IMR-90 (cell line): ENCODE measurements around the gene PAGE4. TPM values are rescaled to one million over a fixed set of nuclear protein-coding genes. Genes with fewer than 3 reads are reported as not detected.

Experiments
- ATAC-seq: fragments of 200-7000 bp; cut with Tn5 transposase; 2 replicates; pipeline ENCODE4 v1.9.1; 2020; ENCODE audit warnings: low read depth, mild to moderate bottlenecking, moderate library complexity
- BruUV-seq: library from RNA; stranded (reverse); fragments of 400-500 nt; replicated peaks from 2 replicates; lab custom pipeline; 2021; lab: Mats Ljungman, UMichigan
- CTCF ChIA-PET: fragments of 300-600 bp; formaldehyde crosslinking; extraction: SDS; loops from one replicate; lab custom pipeline; 2021; ENCODE audit warnings: antibody characterized with exemption; lab: Yijun Ruan, JAX
- POLR2A ChIA-PET: fragments of 300-600 bp; sonication (Branson Sonifier 250); formaldehyde crosslinking; loops from one replicate; lab custom pipeline; 2022; ENCODE audit warnings: antibody characterized with exemption; ENCODE audit not compliant: unreplicated experiment; lab: Charles Lee
- DNase-seq: peaks from one replicate; pipeline ENCODE4 v3.0.0; 2013
- H2AFZ ChIP-seq: replicated peaks from 2 replicates; pipeline ENCODE3; 2013; ENCODE audit warnings: low read length, mild to moderate bottlenecking; ENCODE audit not compliant: poor library complexity
- H2AK5ac ChIP-seq: 2 replicates; pipeline ENCODE4 v1.6.1; 2013; ENCODE audit warnings: low read depth, low read length, inconsistent platforms
- H2AK9ac ChIP-seq: replicated peaks from 2 replicates; pipeline ENCODE3; 2013; ENCODE audit warnings: mild to moderate bottlenecking, low read depth, low read length, moderate library complexity; ENCODE audit not compliant: poor library complexity
- H2BK120ac ChIP-seq: 2 replicates; pipeline ENCODE4 v1.6.1; 2013; ENCODE audit warnings: low read depth, low read length, inconsistent platforms
- H2BK15ac ChIP-seq: 3 replicates; pipeline ENCODE4 v1.6.1; 2013; ENCODE audit warnings: low read depth, low read length, inconsistent platforms
- H2BK20ac ChIP-seq: 2 replicates; pipeline ENCODE4 v1.6.1; 2013; ENCODE audit warnings: low read depth, mild to moderate bottlenecking, inconsistent platforms, low read length, moderate library complexity
- H2BK5ac ChIP-seq: 2 replicates; pipeline ENCODE4 v1.6.1; 2013; ENCODE audit warnings: mild to moderate bottlenecking, low read depth, low read length, inconsistent platforms; ENCODE audit not compliant: poor library complexity, severe bottlenecking
- H3K14ac ChIP-seq: replicated peaks from 2 replicates; pipeline ENCODE4 v1.6.1; 2013; ENCODE audit warnings: low read depth, low read length, inconsistent platforms
- H3K18ac ChIP-seq: 2 replicates; pipeline ENCODE4 v1.6.1; 2013; ENCODE audit warnings: low read depth, low read length, control low read depth
- H3K23ac ChIP-seq: 2 replicates; pipeline ENCODE4 v1.6.1; 2013; ENCODE audit warnings: low read depth, low read length, inconsistent platforms
- H3K27ac ChIP-seq: 2 replicates; pipeline ENCODE4 v1.5.1; 2013; ENCODE audit warnings: mild to moderate bottlenecking, control low read depth, low read length; ENCODE audit not compliant: insufficient read depth
- H3K27me3 ChIP-seq: 2 replicates; pipeline ENCODE4 v1.6.1; 2013; ENCODE audit warnings: low read length; ENCODE audit not compliant: control insufficient read depth, insufficient read depth
- H3K36me3 ChIP-seq: 2 replicates; pipeline ENCODE4 v1.6.1; 2013; ENCODE audit warnings: low read length, mixed read lengths; ENCODE audit not compliant: control insufficient read depth, insufficient read depth
- H3K4ac ChIP-seq: 2 replicates; pipeline ENCODE4 v1.6.1; 2013; ENCODE audit warnings: low read depth, low read length, inconsistent platforms
- H3K4me1 ChIP-seq: 2 replicates; pipeline ENCODE4 v1.6.1; 2013; ENCODE audit warnings: low read length, mixed read lengths; ENCODE audit not compliant: control insufficient read depth, insufficient read depth
- H3K4me2 ChIP-seq: 2 replicates; pipeline ENCODE4 v1.6.1; 2013; ENCODE audit warnings: low read depth, mild to moderate bottlenecking, control low read depth, low read length, moderate library complexity
- H3K4me3 ChIP-seq: 2 replicates; pipeline ENCODE4 v1.5.1; 2013; ENCODE audit warnings: low read depth, mild to moderate bottlenecking, control low read depth, low read length, moderate library complexity; ENCODE audit not compliant: insufficient read depth
- H3K56ac ChIP-seq: 2 replicates; pipeline ENCODE4 v1.6.1; 2013; ENCODE audit warnings: low read length, inconsistent platforms; ENCODE audit not compliant: insufficient read depth; ENCODE audit errors: extremely low read depth
- H3K79me1 ChIP-seq, 2 experiments: 2 replicates each; pipeline ENCODE4 v1.6.1; 2013; ENCODE audit warnings: low read length in 2 of 2, inconsistent platforms in 1 of 2, low read depth in 1 of 2
- H3K9ac ChIP-seq: 2 replicates; pipeline ENCODE4 v1.6.1; 2013; ENCODE audit warnings: low read depth, low read length, control low read depth
- H3K9me1 ChIP-seq: 2 replicates; pipeline ENCODE4 v1.6.1; 2013; ENCODE audit warnings: low read length, inconsistent platforms; ENCODE audit not compliant: insufficient read depth
- H3K9me3 ChIP-seq: 2 replicates; pipeline ENCODE4 v1.6.1; 2013; ENCODE audit warnings: low read length; ENCODE audit not compliant: control insufficient read depth, insufficient read depth
- H4K20me1 ChIP-seq: 2 replicates; pipeline ENCODE4 v1.6.1; 2013; ENCODE audit warnings: low read length, inconsistent platforms; ENCODE audit not compliant: insufficient read depth
- H4K5ac ChIP-seq: 2 replicates; pipeline ENCODE4 v1.6.1; 2013; ENCODE audit warnings: mild to moderate bottlenecking, low read depth, low read length, control low read depth
- H4K8ac ChIP-seq, 2 experiments: 2 replicates each; pipeline ENCODE4 v1.6.1; 2013; ENCODE audit warnings: low read depth in 2 of 2, low read length in 2 of 2, control low read depth in 1 of 2, inconsistent platforms in 1 of 2
- H4K91ac ChIP-seq: 2 replicates; pipeline ENCODE4 v1.6.1; 2013; ENCODE audit warnings: low read depth, low read length, inconsistent platforms; ENCODE audit not compliant: insufficient read depth
- WGBS, 2 experiments: methylation state at CpG; one replicate each; pipeline versions ENCODE4 v1.1.5 to v1.1.7; 2013; ENCODE audit warnings: missing lambda C conversion rate in 2 of 2; ENCODE audit not compliant: insufficient read length in 1 of 2; ENCODE audit errors: extremely low coverage in 2 of 2; 5-methylcytosine and 5-hydroxymethylcytosine counted together
- dilution Hi-C: fragments of 300-500 bp; cut with HindIII; formaldehyde crosslinking; loops from one replicate; pipeline ENCODE4 v1.14.3; 2018; ENCODE audit warnings: low sequenced_read_pairs; ENCODE audit not compliant: unreplicated experiment
- in situ Hi-C: fragments of 300-500 bp; cut with MboI; formaldehyde crosslinking; loops from 3 replicates; pipeline ENCODE4 v1.14.3; 2019; ENCODE audit warnings: low sequenced_read_pairs, inconsistent platforms, mixed read lengths
- intact Hi-C: fragments of 100-400 bp; cut with micrococcal nuclease; formaldehyde crosslinking; loops from 2 replicates; pipeline ENCODE4 v1.10.0; 2022
- polyA plus RNA-seq, 3 experiments: library from polyadenylated mRNA; depleted of rRNA; stranded (reverse); fragments of >200 nt; gene quantifications; 2 replicates each; pipeline ENCODE4 v1.2.3, GENCODE V29; 2012; ENCODE audit warnings: low replicate concordance in 1 of 3
- total RNA-seq: library from RNA; depleted of rRNA; stranded (reverse); fragments of >200 nt; gene quantifications from 2 replicates; pipeline ENCODE4 v1.2.3, GENCODE V29; 2012
- TF ChIP-seq, protein P1 (sequence below): fragments of 150-350 bp; IDR thresholded peaks from 2 replicates; pipeline ENCODE4 v1.6.1; 2017; ENCODE audit warnings: mild to moderate bottlenecking, antibody characterized with exemption, low read length, low read depth

The PAGE4 gene
- total and polyA plus RNA-seq, 2 of the 4 experiments (the other 2 are of a cell fraction), result not detected

DNA sequence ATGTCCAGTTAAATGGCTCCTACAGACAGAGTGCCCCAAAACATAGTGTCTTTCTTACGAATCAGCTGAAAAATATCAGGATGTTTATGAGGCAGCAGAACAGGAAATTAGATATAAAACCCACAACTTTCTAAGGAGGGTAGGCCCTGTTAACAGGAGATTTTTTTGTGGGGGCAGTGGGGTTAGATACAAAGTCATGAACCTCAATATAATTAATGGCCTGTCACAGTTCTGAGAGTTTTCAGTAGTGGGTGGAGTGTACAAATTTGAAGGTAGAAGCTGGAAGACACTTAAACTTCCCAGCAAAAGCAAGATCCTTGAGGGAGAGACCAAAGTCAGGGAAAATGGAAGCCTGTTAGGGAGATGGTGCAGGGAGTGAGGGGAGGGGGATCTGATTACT is 17.4 kb downstream of the PAGE4 start:
- BruUV-seq, result no TSS peak
- no peaks in the 10 kb centered on the region for H3K79me1 ChIP-seq
- H3K27me3 ChIP-seq, result peaks cover 4% of the 10 kb centered on the region; the same call in 1 of the 2 replicates
- DNase-seq (no peak), ATAC-seq (no peak)
- ChIA-PET CTCF (no interaction called here), POLR2A (interaction anchor here (0.6 kb wide), 1 partner anchor 37 kb away, joined by 3 read pairs; no protein-coding TSS in a partner anchor)
- H4K5ac ChIP-seq, result no peak overlapping the region
- H3K36me3 ChIP-seq, result no peaks in the 10 kb centered on the region
- H3K9ac ChIP-seq, result no peak overlapping the region
- no peaks in the 10 kb centered on the region for H3K9me3 ChIP-seq
- H4K20me1 ChIP-seq, result no peaks in the 10 kb centered on the region
- H3K4me1 ChIP-seq, result no peaks in the 10 kb centered on the region
- H2BK15ac ChIP-seq, result no peak overlapping the region
- no peak overlapping the region for H2BK120ac ChIP-seq
- H3K14ac ChIP-seq, result no peak overlapping the region
- H3K23ac ChIP-seq, result no peak overlapping the region
- H3K27ac ChIP-seq, result no peak overlapping the region
- no peak overlapping the region for H2BK5ac ChIP-seq
- no peak overlapping the region for H3K4me3 ChIP-seq
- H3K18ac ChIP-seq, result no peak overlapping the region
- no peak overlapping the region for H3K4ac ChIP-seq
- WGBS, 2 experiments, result no CpG with 5 or more reads among the region's 1 CpG
- no peak overlapping the region for H2AK9ac ChIP-seq
- no peak overlapping the region for H2AFZ ChIP-seq
- no peaks in the 10 kb centered on the region for H3K9me1 ChIP-seq
- intact Hi-C loops (no loop called here), in situ Hi-C loops (no loop called here), dilution Hi-C loops (no loop called here)
- no peak overlapping the region for H3K56ac ChIP-seq
- no peak overlapping the region for H4K8ac ChIP-seq
- no peak overlapping the region for H2BK20ac ChIP-seq
- H4K91ac ChIP-seq, result no peak overlapping the region
- H2AK5ac ChIP-seq, result no peak overlapping the region
- TF ChIP-seq, protein P1, sequence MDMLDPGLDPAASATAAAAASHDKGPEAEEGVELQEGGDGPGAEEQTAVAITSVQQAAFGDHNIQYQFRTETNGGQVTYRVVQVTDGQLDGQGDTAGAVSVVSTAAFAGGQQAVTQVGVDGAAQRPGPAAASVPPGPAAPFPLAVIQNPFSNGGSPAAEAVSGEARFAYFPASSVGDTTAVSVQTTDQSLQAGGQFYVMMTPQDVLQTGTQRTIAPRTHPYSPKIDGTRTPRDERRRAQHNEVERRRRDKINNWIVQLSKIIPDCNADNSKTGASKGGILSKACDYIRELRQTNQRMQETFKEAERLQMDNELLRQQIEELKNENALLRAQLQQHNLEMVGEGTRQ, result no peak
- H3K4me2 ChIP-seq, result no peak overlapping the region
